Measurements from ENCODE around the gene CLCA1.

DNA sequence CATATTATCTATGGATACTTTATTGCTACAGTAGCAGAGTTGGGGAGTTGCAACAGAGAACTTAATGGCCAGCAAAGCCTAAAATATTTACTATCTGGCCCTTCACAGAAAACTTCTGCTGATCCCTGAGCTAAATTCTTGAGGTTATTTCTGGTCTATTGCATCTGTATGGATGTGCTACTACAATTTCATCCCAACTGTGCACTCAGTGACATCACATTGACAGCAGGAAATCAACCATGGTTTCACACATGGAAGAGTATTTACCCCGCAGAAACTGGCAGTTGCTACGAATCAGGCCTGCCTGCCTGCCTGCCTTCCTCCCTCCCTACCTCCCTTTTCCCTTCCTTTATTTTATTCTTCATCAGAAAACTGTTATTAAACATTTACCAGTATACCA lies 32.7 kb upstream of the CLCA1 start:
- TF ChIP-seq POLR2A (IDR thresholded peaks at IDR 0.05), result no peak
- TF ChIP-seq, protein P1, sequence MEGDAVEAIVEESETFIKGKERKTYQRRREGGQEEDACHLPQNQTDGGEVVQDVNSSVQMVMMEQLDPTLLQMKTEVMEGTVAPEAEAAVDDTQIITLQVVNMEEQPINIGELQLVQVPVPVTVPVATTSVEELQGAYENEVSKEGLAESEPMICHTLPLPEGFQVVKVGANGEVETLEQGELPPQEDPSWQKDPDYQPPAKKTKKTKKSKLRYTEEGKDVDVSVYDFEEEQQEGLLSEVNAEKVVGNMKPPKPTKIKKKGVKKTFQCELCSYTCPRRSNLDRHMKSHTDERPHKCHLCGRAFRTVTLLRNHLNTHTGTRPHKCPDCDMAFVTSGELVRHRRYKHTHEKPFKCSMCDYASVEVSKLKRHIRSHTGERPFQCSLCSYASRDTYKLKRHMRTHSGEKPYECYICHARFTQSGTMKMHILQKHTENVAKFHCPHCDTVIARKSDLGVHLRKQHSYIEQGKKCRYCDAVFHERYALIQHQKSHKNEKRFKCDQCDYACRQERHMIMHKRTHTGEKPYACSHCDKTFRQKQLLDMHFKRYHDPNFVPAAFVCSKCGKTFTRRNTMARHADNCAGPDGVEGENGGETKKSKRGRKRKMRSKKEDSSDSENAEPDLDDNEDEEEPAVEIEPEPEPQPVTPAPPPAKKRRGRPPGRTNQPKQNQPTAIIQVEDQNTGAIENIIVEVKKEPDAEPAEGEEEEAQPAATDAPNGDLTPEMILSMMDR (IDR thresholded peaks at IDR 0.05), result no peak

All from testis (tissue), 2 donors.